ENCODE data around the gene RO60.
A peak's percentile ranks its signal among the peaks of the same experiment; 100 is the strongest.
"Not testable (repeated sequence)": the region's sequence is repeated elsewhere in the genome, so short reads cannot be mapped to it uniquely, and the experiment has no call there.

Gene RO60

DNA sequence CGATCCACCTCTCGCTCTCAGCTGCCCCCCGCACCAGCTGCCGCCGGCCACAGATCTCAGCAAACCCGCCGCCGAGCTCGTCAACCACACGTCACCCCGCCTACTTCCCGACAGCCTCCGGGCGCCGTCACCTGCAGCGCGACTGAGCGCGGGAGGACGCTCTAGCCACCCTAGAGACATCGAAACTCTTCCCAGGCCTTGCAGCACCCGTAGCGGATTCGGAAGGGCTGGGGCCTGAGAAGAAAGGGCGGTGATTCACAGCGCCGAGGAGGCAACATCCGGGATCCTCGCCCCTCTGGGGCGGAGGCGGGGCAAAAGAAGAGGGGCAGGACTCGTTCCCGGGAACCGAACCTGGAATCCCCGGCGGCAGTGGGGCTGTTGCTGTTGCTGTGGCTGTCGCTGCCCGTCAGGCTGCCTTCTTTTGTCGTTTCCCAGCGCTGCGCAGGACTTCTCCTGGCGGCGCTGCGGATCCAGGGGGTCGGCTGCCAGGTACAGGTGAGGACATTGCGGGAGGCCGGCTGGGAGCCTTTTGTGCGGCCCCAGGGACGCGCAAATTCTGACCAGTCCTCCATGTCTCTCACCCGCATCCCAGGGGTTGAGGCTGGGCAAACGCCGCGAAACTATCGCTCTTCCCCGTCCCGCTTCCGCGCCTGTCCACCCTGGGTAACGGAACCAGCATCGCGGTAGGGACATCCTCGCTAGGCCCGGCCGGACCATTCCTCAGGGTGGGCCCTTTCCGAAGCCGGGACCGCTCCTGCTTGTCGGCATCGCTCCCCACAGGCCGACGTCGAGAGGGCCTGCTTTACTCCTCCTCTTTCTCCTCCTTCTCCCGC lies at the start of gene RO60, which contains the start of gene UCHL5:
TSS of gene RO60 (plus strand) at position 331 of the 833 bp plus-strand sequence. CDS start 9,443 bp downstream, outside the sequence.
TSS of gene UCHL5 (minus strand) at position 79 of the 833 bp plus-strand sequence. CDS start 100 bp downstream, outside the sequence.
- DNase-seq = peak; percentile 93

GRCh38 chr1:193011406-193011805 lies 48.0 kb upstream of the RO60 start:
- DNase-seq = no peak

- DNase-seq = no peak
Observed at GRCh38 chr1:193013005-193013404, 46.4 kb upstream of the RO60 start.

- DNase-seq = no peak
Observed at GRCh38 chr1:193013707-193014106, 45.7 kb upstream of the RO60 start.

GRCh38 chr1:193014400-193014799 lies 45.0 kb upstream of the RO60 start:
- DNase-seq = no peak

DNA sequence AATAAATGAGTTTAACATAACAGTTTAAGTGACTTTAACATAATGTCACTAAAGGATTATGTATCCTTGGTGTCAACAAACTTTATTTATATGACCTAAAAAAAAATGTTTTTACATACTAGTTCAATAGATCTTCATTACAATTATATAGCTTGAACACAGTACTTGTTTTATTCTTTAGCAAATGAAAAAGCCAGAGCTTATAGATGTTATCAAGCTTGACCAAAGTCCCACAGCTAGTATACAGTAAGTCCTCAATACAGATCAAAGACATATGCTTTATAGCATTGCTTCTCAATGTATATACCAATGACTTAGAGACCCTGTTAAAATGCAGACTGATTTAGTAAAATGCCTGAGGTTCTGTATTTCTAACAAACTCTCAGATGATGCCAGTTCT lies 42.6 kb upstream of the RO60 start:
- no peak for DNase-seq

DNA sequence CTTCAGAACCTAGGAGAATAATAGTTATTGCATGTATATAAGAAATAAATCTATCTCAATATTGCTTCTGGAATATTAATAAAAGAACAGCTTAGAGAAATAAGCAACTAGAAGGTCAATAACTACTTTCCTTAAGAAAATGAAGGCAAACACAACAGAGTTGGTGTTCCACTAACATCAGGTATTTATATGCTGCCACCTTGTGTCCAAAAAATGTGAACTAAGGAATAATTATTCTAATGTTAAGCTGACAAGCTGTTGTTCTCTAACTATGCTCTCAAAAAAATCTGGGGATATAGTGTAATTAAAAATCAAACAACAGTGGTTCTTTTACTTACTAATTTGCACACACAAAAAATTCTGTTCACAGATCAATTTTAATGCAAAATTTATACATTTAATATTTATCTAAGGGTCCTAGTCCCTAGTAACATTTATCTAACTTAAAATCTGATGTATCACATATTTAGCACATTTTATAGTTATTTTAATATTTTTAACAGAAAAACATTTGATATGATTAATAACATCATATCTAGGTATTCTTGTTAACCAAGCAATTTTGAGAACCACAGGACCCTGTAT lies 39.9 kb upstream of the RO60 start:
- DNase-seq = no peak

DNA sequence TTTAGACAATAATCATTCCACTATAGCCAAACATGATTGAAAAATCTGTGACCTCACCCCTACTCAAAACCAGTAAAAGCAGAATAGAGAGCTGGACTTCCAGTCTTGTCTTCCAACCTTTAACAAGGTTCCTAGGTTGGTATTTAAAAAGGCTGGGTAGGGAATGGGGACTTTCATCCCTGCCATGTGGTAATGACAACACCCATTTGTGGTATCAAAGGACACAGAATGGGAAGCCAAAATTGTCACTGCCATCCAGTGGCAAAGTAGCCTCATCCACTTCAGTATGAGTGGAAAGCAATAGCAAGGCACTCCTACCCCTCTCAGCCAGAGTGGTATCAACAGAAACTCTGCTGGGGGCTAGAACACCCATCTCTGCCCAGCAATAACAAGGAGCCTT lies 34.2 kb upstream of the RO60 start:
- DNase-seq = no peak

- no peak for DNase-seq
Observed at GRCh38 chr1:193030280-193030679, 29.1 kb upstream of the RO60 start.

- DNase-seq = no peak
Observed at GRCh38 chr1:193031431-193031830, 28.0 kb upstream of the RO60 start.

- DNase-seq = not testable (repeated sequence)
Observed at GRCh38 chr1:193032643-193033427, 26.6 kb upstream of the RO60 start.

- no peak for DNase-seq
Observed at GRCh38 chr1:193033610-193034009, 25.8 kb upstream of the RO60 start.

DNA sequence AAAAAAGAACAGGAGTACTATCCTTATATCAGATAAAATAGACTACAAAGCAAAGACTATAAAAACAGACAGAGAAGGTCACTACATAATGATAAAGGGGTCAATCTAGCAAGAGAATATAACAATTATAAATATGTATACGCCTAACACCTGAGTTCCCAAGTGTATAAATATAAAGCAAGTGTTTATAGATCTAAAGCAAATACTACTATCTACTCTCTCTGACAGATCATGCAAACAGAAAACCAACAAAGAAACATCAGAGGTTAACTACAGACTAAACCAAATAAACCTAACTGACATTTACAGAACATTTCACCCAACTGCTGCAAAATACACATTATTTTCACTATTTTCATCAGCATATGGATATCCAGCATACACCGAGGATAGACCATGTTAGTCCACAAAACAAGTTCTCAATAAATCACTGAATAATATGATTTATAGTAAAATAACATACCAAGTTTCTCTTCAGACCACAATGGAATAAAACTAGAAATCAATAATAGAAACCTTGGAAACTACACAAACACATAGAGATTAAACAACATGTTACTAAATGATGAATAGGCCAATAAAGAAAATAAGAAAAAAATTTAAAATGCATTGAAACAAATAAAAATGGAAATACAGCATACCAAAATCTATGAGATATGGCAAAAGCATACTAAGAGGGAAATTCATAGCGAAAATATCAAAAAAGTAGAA lies 22.9 kb upstream of the RO60 start:
- no peak for DNase-seq

- DNase-seq = no peak
Observed at GRCh38 chr1:193040011-193040410, 19.4 kb upstream of the RO60 start.

DNA sequence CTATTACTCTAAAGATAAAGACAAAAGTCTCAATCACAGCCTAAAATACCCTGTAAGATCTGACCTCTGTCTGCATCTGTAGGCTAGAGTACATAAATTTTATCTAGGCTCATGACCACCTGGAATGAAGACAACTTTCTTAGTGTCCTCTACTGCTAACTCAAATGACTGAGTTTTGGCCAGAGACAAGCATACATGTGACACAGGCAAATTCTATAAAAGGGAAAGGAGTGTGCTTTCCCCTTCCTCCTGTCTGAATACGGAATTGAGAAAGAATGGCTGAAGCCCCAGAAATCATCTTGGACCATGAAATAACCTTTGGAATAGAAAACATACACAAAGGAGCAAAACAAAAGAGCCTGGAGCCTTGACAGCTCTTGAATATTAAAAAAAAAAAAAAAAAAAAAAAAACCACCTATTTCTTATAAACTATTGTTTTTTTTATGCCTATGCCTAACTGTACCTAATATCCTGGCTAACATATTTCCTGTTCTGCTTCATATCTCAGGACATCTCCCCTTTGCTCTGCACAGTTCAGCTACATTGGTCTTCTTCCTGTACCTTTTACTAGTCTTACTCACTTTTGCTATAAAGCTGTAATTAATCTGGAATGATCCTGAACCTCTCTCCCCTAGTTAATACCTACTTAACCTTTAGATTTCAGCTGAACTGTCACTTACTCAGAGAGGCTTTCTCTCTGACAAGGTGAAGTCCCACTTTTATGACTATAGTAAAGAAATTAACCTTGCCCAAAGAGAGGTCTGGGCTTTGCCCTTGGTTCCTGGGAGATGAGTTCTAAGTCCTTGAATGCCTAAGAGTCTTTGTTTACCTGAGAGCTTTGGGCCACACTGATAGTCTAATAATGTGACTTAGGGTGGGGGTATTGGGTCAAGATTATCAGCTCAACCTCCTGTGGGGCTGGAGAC lies 16.4 kb upstream of the RO60 start:
- no peak for DNase-seq

- not testable (repeated sequence) for DNase-seq
Observed at GRCh38 chr1:193048913-193049312, 10.5 kb upstream of the RO60 start.

- no peak for DNase-seq
Observed at GRCh38 chr1:193054169-193054675, 5.2 kb upstream of the RO60 start.

DNA sequence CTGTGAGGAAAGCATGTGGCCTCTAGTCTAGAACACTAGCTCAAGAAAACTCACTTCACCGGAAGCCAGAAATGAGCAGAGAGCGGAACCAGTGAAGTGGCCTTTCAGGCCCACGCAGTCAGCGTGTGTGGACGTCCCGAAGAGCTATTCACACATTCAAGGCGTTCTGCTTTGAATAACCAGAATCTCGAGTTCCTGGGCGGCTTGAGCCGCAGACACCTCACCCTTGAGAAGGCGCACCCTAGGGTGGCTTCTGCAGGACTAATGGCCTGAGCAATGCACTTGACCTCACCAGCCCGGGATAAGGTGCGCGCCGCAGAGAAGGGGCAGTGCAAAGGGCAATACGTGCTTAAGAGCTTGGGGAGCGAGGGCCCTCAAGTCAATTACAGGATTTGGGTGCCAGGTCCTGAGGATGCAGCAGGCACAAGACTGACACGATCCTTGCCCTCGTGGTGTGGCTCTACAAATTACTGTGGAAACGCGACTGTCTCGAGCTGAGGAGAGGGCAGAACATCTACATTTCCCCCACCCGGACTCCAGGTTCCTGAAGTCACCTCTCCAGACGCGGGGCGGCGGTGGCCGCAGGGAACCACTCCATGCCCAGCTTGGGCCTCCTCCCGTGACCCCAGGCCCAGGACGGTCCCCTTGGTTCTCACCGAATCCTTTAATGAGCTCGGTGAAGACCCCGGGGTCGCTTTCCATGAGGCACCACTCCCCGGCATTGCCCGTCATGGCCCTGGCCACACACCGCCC lies 707 bp upstream of the RO60 start:
- peak; percentile 48 for DNase-seq

DNA sequence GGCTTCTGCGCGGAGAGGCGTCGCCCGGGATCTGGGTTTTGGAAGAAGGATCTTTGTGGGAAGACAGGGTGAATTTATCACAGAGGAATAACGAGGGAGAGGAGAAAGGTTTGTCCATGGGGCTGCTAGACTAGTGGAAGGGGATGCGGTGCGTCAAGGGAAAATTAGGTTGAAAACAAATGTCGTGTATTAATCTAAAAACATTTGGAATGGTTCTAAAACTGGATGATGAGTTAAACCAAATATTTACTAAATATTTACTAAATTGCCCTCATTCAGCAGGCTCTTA lies 647 bp downstream of the RO60 start:
- DNase-seq = no peak

DNA sequence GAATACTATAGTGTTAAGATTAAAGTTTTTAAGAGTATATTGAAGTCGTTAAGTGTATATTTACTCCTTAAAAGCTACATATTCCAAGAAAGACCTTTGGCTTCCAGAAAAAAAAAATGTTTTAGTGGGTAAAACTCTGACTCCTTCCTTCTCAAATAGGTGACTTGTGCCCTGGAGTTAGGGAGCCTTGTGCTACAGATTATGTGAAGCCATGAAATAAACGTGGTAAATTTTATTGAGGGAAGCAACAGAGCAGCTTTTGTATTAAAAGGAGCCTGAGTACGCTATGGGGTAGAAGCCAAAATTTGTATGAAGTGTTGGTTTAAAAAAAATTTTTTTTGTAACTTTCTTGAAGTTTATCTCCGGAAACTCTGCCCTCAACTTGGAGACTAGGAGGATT lies 994 bp downstream of the RO60 start:
- DNase-seq = no peak

DNA sequence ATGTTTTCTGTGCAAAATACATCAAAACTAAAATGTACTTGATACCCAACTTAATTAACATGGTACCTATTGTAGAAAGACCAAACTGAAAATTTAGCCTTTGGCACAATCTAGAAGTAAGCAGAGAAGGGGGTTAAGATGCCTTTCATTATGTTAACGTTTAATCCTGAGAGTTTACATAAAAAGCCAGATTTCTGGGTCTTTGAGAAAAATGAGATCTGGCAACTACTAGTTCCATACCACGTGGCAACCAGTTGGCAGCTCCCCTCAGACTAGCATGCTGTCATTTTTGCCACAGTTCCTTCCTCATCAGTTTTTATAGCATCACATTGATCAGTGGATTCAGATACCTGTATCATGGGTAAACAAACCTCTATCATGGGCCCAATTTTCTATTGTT lies 1.5 kb downstream of the RO60 start:
- no peak for DNase-seq

Measured in CD4-positive, alpha-beta T cell treated with Interleukin-17A for 4 hours (primary cell).